B cell (primary cell): ENCODE measurements around the gene PLSCR4. TPM values are rescaled to one million over a fixed set of nuclear protein-coding genes. Genes with fewer than 3 reads are reported as not detected.

Source experiments
- ATAC-seq: fragments of 200-7000 bp; cut with Tn5 transposase; one replicate; pipeline ENCODE4 v1.10.0; 2021; ENCODE audit warnings: low read depth, mild to moderate bottlenecking, moderate number of reproducible peaks, moderate library complexity
- CTCF ChIA-PET: fragments of 350-600 bp; sonication (Branson Sonifier 250); formaldehyde crosslinking; loops from one replicate; lab custom pipeline; 2021; ENCODE audit warnings: antibody characterized with exemption, inconsistent platforms; lab: Charles Lee
- POLR2A ChIA-PET: fragments of 350-600 bp; sonication (Branson Sonifier 250); formaldehyde crosslinking; loops from one replicate; lab custom pipeline; 2021; ENCODE audit warnings: antibody characterized with exemption; lab: Charles Lee
- DNase-seq: peaks from one replicate; pipeline ENCODE4 v3.0.0; 2013
- H2AFZ ChIP-seq: 2 replicates; pipeline ENCODE4 v1.6.1; 2012; ENCODE audit warnings: mild to moderate bottlenecking, low read depth, low read length; ENCODE audit not compliant: insufficient read depth, poor library complexity, severe bottlenecking
- H3K27ac ChIP-seq, 2 donors: 1 replicate in 1 of 2; 2 replicates in 1 of 2; pipeline ENCODE4 v1.5.1; 2012 to 2013; ENCODE audit warnings: low read length in 2 of 2, mild to moderate bottlenecking in 2 of 2, moderate library complexity in 1 of 2
- H3K27me3 ChIP-seq, 4 experiments: fragments of 200-600 bp in 1 of 4; sonication (generic) in 1 of 4; replicated peaks in 1 of 4; 1 replicate in 2 of 4; 2 replicates in 2 of 4; pipeline versions ENCODE4 v1.6.1 to v1.7.0; 2013 to 2016; ENCODE audit warnings: low read length in 3 of 4, mild to moderate bottlenecking in 2 of 4, mixed read lengths in 1 of 4, moderate library complexity in 1 of 4; ENCODE audit not compliant: insufficient read depth in 4 of 4, control insufficient read depth in 3 of 4; ENCODE audit errors: control extremely low read depth in 1 of 4
- H3K36me3 ChIP-seq, 2 experiments: replicated peaks in 1 of 2; 1 replicate in 1 of 2; 2 replicates in 1 of 2; pipeline versions ENCODE4 v1.6.1 to v1.7.1; 2013; ENCODE audit warnings: low read length in 1 of 2; ENCODE audit not compliant: insufficient read depth in 2 of 2, control insufficient read depth in 1 of 2; ENCODE audit errors: control extremely low read depth in 1 of 2, extremely low read depth in 1 of 2
- H3K4me1 ChIP-seq, 2 donors: fragments of 200-600 bp in 1 of 2; sonication (generic) in 1 of 2; 1 replicate in 1 of 2; 2 replicates in 1 of 2; pipeline versions ENCODE4 v1.5.1 to v1.6.1; 2013 to 2017; ENCODE audit warnings: low read length in 2 of 2; ENCODE audit not compliant: control insufficient read depth in 2 of 2, insufficient read depth in 2 of 2
- H3K4me2 ChIP-seq: replicated peaks from 2 replicates; pipeline ENCODE3; 2012; ENCODE audit warnings: mild to moderate bottlenecking, low read depth, low read length; ENCODE audit not compliant: poor library complexity, severe bottlenecking
- H3K4me3 ChIP-seq, 5 experiments: fragments of 200-600 bp in 1 of 5; sonication (generic) in 1 of 5; 1 replicate in 3 of 5; 2 replicates in 2 of 5; pipeline versions ENCODE4 v1.5.1 to v1.7.0; 2011 to 2016; ENCODE audit warnings: low read length in 4 of 5, mild to moderate bottlenecking in 4 of 5, low read depth in 2 of 5, control low read depth in 1 of 5, moderate library complexity in 1 of 5; ENCODE audit not compliant: insufficient read depth in 1 of 5; ENCODE audit errors: control extremely low read depth in 1 of 5, extremely low read depth in 1 of 5
- H3K79me2 ChIP-seq: fragments of 200-600 bp; sonication (generic); one replicate; pipeline ENCODE4 v1.6.0; 2016; ENCODE audit warnings: low read length; ENCODE audit not compliant: control insufficient read depth, insufficient read depth
- H3K9ac ChIP-seq: fragments of 200-600 bp; sonication (generic); 2 replicates; pipeline ENCODE4 v1.6.1; 2017; ENCODE audit warnings: mild to moderate bottlenecking, low read length, moderate library complexity
- H3K9me3 ChIP-seq, 3 donors: one replicate each; pipeline versions ENCODE4 v1.6.1 to v1.7.1; 2013; ENCODE audit warnings: low read length in 2 of 3; ENCODE audit not compliant: control insufficient read depth in 2 of 3, insufficient read depth in 1 of 3; ENCODE audit errors: control extremely low read depth in 1 of 3
- H4K20me1 ChIP-seq: 2 replicates; pipeline ENCODE4 v1.6.0; 2012; ENCODE audit warnings: mild to moderate bottlenecking, low read length; ENCODE audit not compliant: insufficient read depth, control insufficient read depth, poor library complexity, severe bottlenecking
- H3K27ac Mint-ChIP-seq: one replicate; pipeline ENCODE4 v1.8.0; 2021; ENCODE audit warnings: mixed read lengths
- H3K27me3 Mint-ChIP-seq: one replicate; pipeline ENCODE4 v1.8.0; 2021; ENCODE audit warnings: mixed read lengths
- H3K4me1 Mint-ChIP-seq: one replicate; pipeline ENCODE4 v1.8.0; 2021; ENCODE audit warnings: mixed read lengths
- H3K4me3 Mint-ChIP-seq: one replicate; pipeline ENCODE4 v1.8.0; 2021; ENCODE audit warnings: mixed read lengths
- H3K9me3 Mint-ChIP-seq: one replicate; pipeline ENCODE4 v1.8.0; 2022; ENCODE audit warnings: mixed read lengths; ENCODE audit not compliant: insufficient read depth
- EZH2 ChIP-seq: IDR thresholded peaks from 2 replicates; pipeline ENCODE4 v1.6.1; 2012; ENCODE audit warnings: borderline replicate concordance, low read depth, mild to moderate bottlenecking, moderate library complexity, low read length; ENCODE audit not compliant: insufficient read depth, poor library complexity, severe bottlenecking
- WGBS: methylation state at CpG from one replicate; pipeline ENCODE4 v1.1.5; 2013; ENCODE audit warnings: missing lambda C conversion rate; ENCODE audit not compliant: insufficient coverage; 5-methylcytosine and 5-hydroxymethylcytosine counted together
- intact Hi-C: fragments of 100-400 bp; cut with micrococcal nuclease; formaldehyde crosslinking; loops from one replicate; pipeline ENCODE4 v1.10.0; 2022
- polyA plus RNA-seq: library from polyadenylated mRNA; depleted of rRNA; stranded (reverse); fragments of >200 nt; gene quantifications from 2 replicates; pipeline ENCODE4 v1.2.3, GENCODE V29; 2012
- total RNA-seq, 2 donors: library from RNA; stranded (reverse); fragments of 120-200 nt in 1 of 2; gene quantifications; 1 replicate in 1 of 2; 2 replicates in 1 of 2; pipeline versions ENCODE4 v1.2.3 to v1.2.4, GENCODE V29; 2013 to 2022
- TF ChIP-seq, protein P1 (sequence below): fragments of 200-600 bp; IDR thresholded peaks from one replicate; pipeline ENCODE4 v1.8.0; 2022; ENCODE audit warnings: antibody characterized with exemption, mild to moderate bottlenecking

Gene PLSCR4
- total and polyA plus RNA-seq, 2 donors (not counting 1 experiment from before 2014, with no cell fraction given), result not detected

DNA sequence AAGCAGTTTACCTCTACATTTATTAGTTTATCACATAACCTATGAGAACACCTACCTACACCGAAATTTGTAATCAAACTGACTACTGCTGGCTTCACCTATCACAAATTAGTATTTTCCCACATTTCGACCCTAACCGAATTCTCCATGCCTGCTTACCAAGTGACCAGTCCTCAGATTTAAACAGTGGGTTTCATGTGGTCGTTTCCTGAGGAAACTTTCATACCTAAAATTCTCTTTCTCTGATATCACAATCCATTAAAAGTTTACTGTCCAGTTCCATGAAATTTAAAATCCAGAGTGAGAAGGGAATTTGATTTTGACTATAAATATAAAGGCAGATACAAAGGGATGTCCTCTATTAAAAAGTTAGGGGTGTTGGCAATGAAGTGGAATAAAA lies 91.9 kb downstream of the PLSCR4 start:
- TF ChIP-seq, protein P1, sequence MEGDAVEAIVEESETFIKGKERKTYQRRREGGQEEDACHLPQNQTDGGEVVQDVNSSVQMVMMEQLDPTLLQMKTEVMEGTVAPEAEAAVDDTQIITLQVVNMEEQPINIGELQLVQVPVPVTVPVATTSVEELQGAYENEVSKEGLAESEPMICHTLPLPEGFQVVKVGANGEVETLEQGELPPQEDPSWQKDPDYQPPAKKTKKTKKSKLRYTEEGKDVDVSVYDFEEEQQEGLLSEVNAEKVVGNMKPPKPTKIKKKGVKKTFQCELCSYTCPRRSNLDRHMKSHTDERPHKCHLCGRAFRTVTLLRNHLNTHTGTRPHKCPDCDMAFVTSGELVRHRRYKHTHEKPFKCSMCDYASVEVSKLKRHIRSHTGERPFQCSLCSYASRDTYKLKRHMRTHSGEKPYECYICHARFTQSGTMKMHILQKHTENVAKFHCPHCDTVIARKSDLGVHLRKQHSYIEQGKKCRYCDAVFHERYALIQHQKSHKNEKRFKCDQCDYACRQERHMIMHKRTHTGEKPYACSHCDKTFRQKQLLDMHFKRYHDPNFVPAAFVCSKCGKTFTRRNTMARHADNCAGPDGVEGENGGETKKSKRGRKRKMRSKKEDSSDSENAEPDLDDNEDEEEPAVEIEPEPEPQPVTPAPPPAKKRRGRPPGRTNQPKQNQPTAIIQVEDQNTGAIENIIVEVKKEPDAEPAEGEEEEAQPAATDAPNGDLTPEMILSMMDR, result no peak
- no peak for TF ChIP-seq EZH2
- CTCF ChIA-PET, result no interaction called here
- ATAC-seq (no peak), DNase-seq (no peak)
- Histone ChIP-seq H3K4me2 (no peak overlapping the region), H3K9ac (no peak overlapping the region), H3K27me3 (peaks cover 0 to 29% (median 16%) of the 10 kb centered on the region in 4 experiments), H3K36me3 (no peaks in the 10 kb centered on the region), H3K4me1 (peaks cover 12 to 16% of the 10 kb centered on the region in 2 donors), H4K20me1 (no peaks in the 10 kb centered on the region), H2AFZ (no peak overlapping the region), H3K4me3 (no peak overlapping the region), H3K9me3 (no peaks in the 10 kb centered on the region), H3K79me2 (no peaks in the 10 kb centered on the region), H3K27ac (no peak overlapping the region)
- WGBS, result 93% methylated on average over 3 of the region's 4 CpGs
- Mint-ChIP-seq H3K27me3 (peaks cover 47% of the 10 kb centered on the region), H3K4me1 (peaks cover 14% of the 10 kb centered on the region), H3K9me3 (no peaks in the 10 kb centered on the region), H3K27ac (no peak overlapping the region), H3K4me3 (no peak overlapping the region)
- POLR2A ChIA-PET, result no interaction called here
- intact Hi-C loops, result no loop called here

DNA sequence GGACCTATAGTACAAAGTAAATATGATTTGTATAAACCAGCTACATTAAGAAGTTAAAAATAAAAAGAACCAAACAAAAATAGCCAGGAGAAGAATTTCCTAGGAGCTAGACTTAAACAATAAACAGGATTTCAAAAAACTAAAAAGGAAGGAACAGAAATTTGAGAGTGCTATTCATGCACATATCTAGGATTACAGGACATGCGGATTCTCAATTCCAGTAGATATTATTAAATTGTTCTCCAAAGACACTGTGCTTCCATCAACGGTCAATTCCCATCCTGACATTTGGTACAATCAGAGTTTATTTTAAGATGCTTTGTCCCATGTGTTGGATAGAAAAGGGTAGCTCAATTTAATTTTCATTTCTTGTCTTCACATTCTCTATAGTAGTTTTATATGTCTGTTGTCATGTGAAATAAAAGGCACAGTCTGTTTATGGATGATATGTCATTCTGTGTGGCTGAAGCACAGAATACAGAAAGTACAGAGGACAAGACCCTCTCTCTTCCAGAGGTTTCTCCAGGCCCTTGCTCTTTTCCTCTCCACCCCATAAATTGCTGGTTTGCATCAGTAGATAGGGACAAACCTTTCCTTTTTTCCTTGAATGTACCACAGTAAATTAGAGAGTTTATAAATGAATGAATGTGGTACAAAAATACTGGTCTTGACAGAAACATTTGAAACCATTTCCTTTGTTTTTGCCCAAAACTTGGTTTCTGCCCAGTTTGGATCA lies 93.4 kb downstream of the PLSCR4 start:
- Histone ChIP-seq H3K79me2 (no peaks in the 10 kb centered on the region), H3K4me1 (peaks cover 12 to 16% of the 10 kb centered on the region in 2 donors), H3K4me3 (no peak overlapping the region), H3K9ac (no peak overlapping the region), H3K27ac (no peak overlapping the region), H3K36me3 (no peaks in the 10 kb centered on the region), H3K27me3 (peaks cover 0 to 25% (median 15%) of the 10 kb centered on the region in 4 experiments), H4K20me1 (no peaks in the 10 kb centered on the region), H2AFZ (no peak overlapping the region), H3K4me2 (no peak overlapping the region), H3K9me3 (no peaks in the 10 kb centered on the region)
- ChIA-PET POLR2A (no interaction called here), CTCF (interaction anchor here (1.2 kb wide), 1 partner anchor 32 kb away, joined by 3 read pairs; no protein-coding TSS in a partner anchor)
- H3K9me3 Mint-ChIP-seq, result no peaks in the 10 kb centered on the region
- TF ChIP-seq, protein P1, result no peak
- no peak for TF ChIP-seq EZH2
- WGBS, result no CpG with 5 or more reads among the region's 2 CpGs
- no peak overlapping the region for H3K4me3 Mint-ChIP-seq
- ATAC-seq (no peak), DNase-seq (no peak)
- intact Hi-C loops, result no loop called here
- H3K27ac Mint-ChIP-seq, result no peak overlapping the region
- peaks cover 35% of the 10 kb centered on the region for H3K27me3 Mint-ChIP-seq
- peaks cover 14% of the 10 kb centered on the region for H3K4me1 Mint-ChIP-seq
